Measurements from ENCODE around the gene RFT1.

- TF ChIP-seq, protein P1, sequence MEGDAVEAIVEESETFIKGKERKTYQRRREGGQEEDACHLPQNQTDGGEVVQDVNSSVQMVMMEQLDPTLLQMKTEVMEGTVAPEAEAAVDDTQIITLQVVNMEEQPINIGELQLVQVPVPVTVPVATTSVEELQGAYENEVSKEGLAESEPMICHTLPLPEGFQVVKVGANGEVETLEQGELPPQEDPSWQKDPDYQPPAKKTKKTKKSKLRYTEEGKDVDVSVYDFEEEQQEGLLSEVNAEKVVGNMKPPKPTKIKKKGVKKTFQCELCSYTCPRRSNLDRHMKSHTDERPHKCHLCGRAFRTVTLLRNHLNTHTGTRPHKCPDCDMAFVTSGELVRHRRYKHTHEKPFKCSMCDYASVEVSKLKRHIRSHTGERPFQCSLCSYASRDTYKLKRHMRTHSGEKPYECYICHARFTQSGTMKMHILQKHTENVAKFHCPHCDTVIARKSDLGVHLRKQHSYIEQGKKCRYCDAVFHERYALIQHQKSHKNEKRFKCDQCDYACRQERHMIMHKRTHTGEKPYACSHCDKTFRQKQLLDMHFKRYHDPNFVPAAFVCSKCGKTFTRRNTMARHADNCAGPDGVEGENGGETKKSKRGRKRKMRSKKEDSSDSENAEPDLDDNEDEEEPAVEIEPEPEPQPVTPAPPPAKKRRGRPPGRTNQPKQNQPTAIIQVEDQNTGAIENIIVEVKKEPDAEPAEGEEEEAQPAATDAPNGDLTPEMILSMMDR (conservative IDR thresholded peaks at IDR 0.05 in 1 of 2, IDR thresholded peaks at IDR 0.05 in 1 of 2; ENCODE audit: extremely low read depth in 1 of 2, insufficient read depth in 1 of 2, low read depth in 1 of 2, low read length in 2 of 2), result no peak
- no peak for TF ChIP-seq EZH2 (IDR thresholded peaks at IDR 0.05; ENCODE audit: borderline replicate concordance, low read length)
Observed at GRCh38 chr3:53155760-53156159, 25.5 kb upstream of the RFT1 start.

Measured in mammary epithelial cell (primary cell).